IPS DF 19.7 (cell line): ENCODE results near the gene CCL20.
"Not testable (repeated sequence)": the region's sequence is repeated elsewhere in the genome, so short reads cannot be mapped to it uniquely, and the experiment has no call there.

Experiments
- DNase-seq: peaks from one replicate; pipeline ENCODE4 v3.0.0-alpha.2; 2013; ENCODE audit warnings: low read depth, low spot score

Gene CCL20

DNA sequence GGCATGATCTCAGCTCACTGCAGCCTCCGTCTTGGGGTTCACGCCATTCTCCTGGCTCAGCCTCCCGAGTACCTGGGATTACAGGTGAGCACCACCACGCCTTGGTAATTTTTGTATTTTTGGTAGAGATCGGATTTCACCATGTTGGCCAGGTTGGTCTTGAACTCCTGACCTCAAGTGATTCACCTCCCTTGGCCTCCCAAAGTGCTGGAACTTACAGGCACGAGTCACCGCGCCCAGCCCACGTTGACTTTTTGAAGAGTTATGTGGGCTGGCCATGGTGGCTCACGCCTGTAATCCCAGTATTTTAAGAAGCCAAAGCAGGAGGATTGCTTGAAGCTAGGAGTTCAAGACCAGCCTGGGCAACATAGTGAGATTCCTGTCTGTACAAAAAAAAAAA is 20.8 kb downstream of the CCL20 start:
- no peak for DNase-seq

DNA sequence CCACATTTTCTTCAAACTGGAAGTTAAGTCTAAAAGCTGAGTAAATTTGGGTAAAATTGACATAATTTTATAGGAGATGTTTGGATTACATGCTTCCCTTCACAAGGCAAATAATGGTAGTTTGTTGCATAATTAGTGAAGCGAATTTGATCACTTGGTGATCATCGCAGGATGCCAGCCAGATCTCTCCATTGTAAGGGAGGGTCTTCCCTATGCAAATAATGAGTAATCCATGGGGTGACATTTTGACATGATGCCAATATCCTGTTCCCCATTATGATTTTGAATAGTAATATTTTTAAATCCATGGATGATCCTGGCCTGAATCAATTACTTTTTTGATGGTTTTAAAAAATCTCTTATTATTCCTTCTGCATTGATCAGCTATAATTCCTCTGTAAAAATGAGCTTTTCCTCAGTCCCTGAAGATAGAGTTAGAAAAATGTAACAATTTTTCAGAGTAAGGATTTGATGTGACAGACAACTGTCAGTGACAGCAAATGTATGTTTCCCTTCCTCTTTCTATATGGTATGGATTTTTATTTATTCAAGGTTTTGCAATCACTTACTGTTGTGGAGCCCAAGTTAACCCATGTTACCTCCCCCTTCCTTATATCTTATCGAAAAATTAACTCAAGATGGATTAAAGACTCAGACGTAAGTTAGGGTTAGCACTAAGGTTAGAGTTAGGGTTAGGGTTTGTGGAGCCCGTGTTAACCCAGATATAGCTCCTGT is 21.4 kb downstream of the CCL20 start:
- no peak for DNase-seq

GRCh38 chr2:227839339-227840129 is 25.9 kb downstream of the CCL20 start:
- not testable (repeated sequence) for DNase-seq

DNA sequence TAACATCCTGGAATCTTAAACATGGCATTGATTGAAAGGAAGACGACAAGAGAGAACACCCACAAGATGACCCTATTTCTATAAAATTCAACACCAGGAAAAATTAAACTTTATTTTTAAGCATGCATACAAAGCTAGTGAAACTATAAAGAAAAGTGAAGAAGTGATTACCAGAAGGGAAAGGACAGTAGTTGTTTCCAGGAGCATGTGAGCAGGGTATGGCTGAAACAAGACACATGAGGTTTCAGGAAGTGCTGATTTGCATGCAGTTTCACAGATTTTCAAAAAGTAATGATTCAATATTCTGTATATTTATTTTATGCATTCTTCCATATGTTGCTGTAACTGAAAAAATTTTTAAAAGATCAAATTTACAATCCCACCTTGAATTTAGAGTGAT is 33.2 kb downstream of the CCL20 start:
- no peak for DNase-seq

DNA sequence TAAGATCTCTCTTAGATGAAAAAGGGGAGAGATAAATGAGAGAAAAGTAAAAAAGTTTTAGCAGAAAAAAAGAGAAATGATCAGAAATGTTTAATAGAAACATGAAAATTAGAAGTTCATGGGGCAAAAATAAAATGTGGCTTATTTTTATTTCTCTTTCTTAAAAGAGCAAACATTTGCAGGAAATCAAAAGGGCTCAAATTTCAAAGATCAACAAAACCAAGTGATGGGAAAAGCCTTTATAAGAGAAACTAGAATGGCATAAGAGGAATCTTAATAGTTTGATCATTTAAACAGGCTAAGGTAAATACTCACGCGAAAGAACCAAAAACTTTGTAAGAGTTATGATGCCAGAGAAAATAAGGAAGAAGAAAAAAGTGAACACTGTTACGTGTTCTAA is 34.5 kb downstream of the CCL20 start:
- no peak for DNase-seq

- DNase-seq: no peak
Measured at GRCh38 chr2:227848586-227848985, 34.9 kb downstream of the CCL20 start.

DNA sequence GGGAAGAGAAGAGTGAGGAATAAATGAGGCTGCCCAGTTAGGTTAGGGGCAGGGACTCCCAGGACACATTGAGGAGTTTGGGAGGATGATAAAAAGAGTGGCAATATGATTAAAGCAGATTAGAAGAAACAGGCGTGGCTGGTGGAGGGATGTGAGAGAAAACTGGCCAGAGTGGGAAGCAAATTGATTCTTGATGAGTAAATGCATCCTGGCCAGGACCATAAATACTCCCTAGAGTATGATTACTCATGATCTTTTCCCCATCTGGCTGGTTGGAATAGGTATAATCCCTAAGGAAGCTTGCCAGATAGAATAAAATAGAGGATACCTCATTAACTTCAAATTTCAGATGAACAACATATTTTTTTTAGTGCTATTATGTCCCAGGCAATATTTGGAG is 36.3 kb downstream of the CCL20 start:
- no peak for DNase-seq

DNA sequence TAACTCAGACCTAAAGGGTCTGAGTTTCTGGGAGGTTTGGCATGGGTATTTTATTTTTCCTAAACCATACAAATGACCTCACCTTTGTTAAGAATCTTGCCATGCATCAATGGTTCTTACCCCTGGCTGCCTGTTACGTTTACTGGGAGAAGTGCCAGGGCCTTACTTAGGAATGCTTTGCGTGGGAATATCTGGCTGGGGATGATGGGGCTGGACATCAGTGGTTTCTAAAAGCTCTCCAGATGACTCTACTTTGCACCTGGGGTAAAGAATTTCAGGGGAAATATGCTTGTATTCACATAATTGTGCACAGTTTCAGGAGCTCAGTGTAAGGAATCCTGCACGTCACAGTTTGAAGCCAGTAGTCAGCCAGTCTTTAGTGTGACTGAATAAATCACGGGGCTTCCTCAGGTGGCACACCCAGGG is 39.6 kb downstream of the CCL20 start:
- no peak for DNase-seq

GRCh38 chr2:227853765-227854271 is 40.2 kb downstream of the CCL20 start:
- DNase-seq: no peak

DNA sequence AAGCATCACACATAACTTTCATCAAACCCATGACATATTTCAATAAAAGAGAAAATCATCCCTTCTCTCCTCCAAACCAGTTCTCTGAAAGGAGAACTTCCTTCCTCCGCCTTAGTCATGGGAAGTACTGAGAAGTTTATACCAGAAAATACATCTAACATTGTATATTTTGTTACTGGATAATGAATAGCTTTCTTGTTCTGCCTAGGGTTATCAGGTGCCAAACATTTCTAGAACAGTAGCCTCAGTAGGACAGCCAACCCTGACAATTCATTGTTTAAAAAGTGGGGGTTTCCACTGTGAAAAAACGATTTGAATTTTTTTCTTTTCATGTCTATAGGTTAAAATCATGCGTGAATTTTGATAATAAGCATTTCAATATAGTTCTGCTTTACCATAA is 41.8 kb downstream of the CCL20 start:
- DNase-seq: no peak

DNA sequence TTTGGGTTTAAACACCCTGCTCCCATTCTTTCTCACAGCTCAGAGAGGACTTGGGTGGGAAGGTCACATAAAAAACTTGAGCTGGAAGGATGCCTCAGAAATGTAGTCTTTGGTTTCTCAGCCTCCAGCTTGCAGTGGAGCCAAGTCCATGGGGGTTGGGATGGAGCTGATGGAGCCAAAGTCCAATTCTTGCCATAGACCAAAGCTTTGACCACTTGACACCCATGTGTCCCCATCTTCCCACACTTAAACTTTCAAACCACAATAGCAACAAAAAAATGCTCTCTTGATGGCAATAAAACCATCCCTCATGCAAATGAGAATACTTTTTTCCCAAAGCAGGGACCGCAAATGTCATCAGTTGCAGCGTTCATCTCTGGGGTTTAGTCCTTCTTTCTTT is 43.1 kb downstream of the CCL20 start:
- DNase-seq: no peak

GRCh38 chr2:227860221-227860641 is 46.6 kb downstream of the CCL20 start:
- no peak for DNase-seq

GRCh38 chr2:227861011-227861410 is 47.4 kb downstream of the CCL20 start:
- DNase-seq: no peak

DNA sequence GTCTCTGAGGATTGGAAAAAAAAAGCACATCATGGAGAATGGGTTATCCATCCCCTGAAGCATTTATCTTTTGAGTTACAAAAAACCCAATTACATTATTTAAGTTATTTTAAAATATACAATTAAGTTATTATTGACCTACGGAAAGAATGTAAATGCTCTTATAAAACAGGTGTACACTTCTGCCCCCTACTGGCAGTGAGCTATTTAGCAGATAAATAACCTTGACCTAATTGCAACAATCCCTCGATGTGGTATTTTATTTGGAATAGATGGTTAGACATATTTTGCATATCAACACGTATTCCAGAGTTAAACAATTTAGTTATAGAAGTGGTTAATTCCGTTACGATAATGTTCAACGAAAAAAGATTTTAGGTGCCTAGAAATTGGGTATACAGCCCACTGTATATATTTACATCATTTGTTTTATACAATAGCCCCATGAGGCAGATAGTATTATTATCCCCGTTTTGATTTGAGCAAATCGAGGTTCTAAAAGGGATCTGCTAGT is 48.6 kb downstream of the CCL20 start:
- no peak for DNase-seq

DNA sequence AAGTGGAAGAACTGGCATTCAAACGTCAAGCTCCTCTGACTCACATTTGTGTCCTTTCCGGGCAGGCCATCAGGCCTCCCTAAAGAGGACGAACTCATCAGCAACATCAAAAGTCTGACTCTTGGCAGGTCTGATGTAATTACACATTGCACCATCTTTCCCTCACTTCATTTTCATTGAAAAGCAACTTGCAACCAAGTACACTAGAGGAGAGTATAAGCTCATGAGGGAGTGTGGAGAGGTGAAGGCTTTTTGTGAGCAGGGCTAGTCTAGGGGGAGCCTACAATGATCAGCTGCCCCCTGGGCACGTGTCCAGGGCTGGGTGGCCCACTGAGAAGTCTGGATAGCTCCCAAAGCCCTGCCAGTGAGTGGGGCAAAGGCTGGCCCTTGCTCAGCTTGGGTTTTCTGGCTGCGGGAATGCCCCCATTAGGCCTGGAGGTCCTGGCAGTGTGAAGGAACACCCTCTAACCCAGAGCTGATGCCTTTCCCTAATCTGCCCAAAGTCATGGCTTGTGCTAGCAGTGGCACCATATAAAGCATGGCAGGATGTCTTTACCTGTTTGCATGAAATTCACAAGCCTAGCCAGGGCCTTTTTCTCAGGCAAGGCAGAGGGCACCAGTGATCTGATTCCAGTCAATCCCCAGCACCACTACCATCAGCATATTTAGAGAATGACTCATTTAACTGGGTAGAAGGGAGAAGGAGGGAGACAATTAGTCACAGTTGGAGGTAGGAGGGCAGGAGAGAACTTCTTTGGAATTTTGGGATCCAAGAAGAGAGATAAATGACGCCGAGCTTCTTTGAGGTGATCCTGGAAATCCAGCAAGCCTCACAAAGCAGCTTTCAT is 49.3 kb downstream of the CCL20 start:
- peak; percentile 73 for DNase-seq

DNA sequence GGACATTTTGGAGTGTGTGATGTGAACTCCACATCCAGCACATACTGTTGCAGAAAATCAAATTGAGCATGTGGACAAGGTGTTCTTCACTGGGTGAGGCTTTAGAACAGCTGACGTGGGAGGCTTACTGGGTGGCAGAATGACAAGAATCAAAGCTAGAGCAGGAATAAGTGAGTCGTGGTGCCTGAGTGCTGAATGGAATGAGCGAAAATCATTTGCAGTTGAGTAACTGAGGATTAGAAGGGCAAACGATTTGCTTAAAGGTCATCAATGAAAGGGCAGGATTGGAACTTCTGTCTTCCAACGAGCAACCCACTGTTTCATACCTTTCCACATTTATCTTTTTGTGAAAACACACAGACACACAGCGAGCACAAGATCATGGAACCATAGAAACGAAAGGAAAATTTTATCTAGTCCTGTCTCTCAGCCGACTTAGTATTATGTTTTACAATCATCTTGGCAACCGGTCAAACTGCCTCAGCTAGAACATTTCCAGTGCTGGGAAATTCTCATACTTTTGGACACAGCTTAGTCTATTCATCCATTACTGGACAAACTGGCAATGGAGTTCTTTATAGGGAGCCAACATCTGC is 50.6 kb downstream of the CCL20 start:
- no peak for DNase-seq

DNA sequence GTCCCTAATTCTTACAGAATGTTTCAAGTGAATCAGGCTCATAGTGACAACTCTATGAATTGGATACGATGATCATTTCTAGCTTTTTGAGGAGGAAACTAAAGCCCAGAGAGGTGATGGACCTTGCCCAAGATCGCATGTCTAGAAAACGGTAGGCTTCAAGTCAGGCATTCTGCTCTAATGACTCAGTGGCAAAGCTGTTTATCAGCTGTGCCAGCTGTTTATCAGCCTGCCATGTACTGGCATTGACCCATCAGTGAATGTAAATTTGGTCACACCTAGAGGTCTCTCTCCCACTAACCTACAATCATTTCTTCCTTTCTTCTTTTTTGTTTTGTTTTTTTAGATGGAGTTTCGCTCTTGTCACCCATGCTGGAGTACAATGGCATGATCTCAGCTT is 51.6 kb downstream of the CCL20 start:
- no peak for DNase-seq
